ENCODE data around the gene PTMS.

The PTMS gene

GRCh38 chr12:6786416-6787094, 20.4 kb downstream of the PTMS start:
- no peak overlapping the region for H2AK5ac ChIP-seq (ENCODE audit: low read length)
- no peaks in the 10 kb centered on the region for H3K27me3 ChIP-seq (ENCODE audit: insufficient read depth, low read length, poor library complexity)
- no peak overlapping the region for H3K18ac ChIP-seq (ENCODE audit: low read length)
- no peak overlapping the region for H3K9ac ChIP-seq (ENCODE audit: low read length)
- H3K36me3 ChIP-seq (ENCODE audit: control insufficient read depth, insufficient read depth, low read length) = no peaks in the 10 kb centered on the region
- no peak overlapping the region for H4K8ac ChIP-seq (ENCODE audit: low read depth, low read length)
- no peak overlapping the region for H2BK120ac ChIP-seq (ENCODE audit: low read depth, low read length)
- H2BK5ac ChIP-seq (ENCODE audit: low read length) = no peak overlapping the region
- H3K27ac ChIP-seq (ENCODE audit: low read depth, low read length) = no peak overlapping the region
- no peak overlapping the region for H3K23ac ChIP-seq (ENCODE audit: low read length)
- no peak overlapping the region for H3K4ac ChIP-seq (ENCODE audit: low read depth, low read length)
- no peak overlapping the region for H2BK15ac ChIP-seq (replicated peaks; ENCODE audit: low read depth)
- H3K79me1 ChIP-seq (ENCODE audit: low read length) = no peaks in the 10 kb centered on the region
- H3K56ac ChIP-seq (ENCODE audit: low read length) = peak overlapping the region; percentile 37
- H3K4me2 ChIP-seq (ENCODE audit: low read length) = no peak overlapping the region
- H4K5ac ChIP-seq (ENCODE audit: low read length) = no peak overlapping the region
- H3K4me1 ChIP-seq (ENCODE audit: control insufficient read depth, low read depth, low read length) = peaks cover 3% of the 10 kb centered on the region
- no peaks in the 10 kb centered on the region for H3K79me2 ChIP-seq (ENCODE audit: control insufficient read depth, insufficient read depth, low read length)
- DNase-seq = no peak
- WGBS (ENCODE audit: extremely low coverage, insufficient coverage, low lambda C conversion rate) = no CpG with 5 or more reads among the region's 9 CpGs
- no peak overlapping the region for H3K4me3 ChIP-seq (ENCODE audit: low read length)

- peaks cover 3% of the 10 kb centered on the region for H3K4me1 ChIP-seq (ENCODE audit: control insufficient read depth, low read depth, low read length)
- H3K4me2 ChIP-seq (ENCODE audit: low read length) = no peak overlapping the region
- no peak overlapping the region for H3K4ac ChIP-seq (ENCODE audit: low read depth, low read length)
- no peak overlapping the region for H4K8ac ChIP-seq (ENCODE audit: low read depth, low read length)
- H3K23ac ChIP-seq (ENCODE audit: low read length) = no peak overlapping the region
- no peak overlapping the region for H2BK5ac ChIP-seq (ENCODE audit: low read length)
- H3K27ac ChIP-seq (ENCODE audit: low read depth, low read length) = no peak overlapping the region
- no peak overlapping the region for H2BK15ac ChIP-seq (replicated peaks; ENCODE audit: low read depth)
- no peak overlapping the region for H2BK120ac ChIP-seq (ENCODE audit: low read depth, low read length)
- no peaks in the 10 kb centered on the region for H3K36me3 ChIP-seq (ENCODE audit: control insufficient read depth, insufficient read depth, low read length)
- H3K18ac ChIP-seq (ENCODE audit: low read length) = no peak overlapping the region
- H3K79me2 ChIP-seq (ENCODE audit: control insufficient read depth, insufficient read depth, low read length) = no peaks in the 10 kb centered on the region
- no peak overlapping the region for H2AK5ac ChIP-seq (ENCODE audit: low read length)
- H3K27me3 ChIP-seq (ENCODE audit: insufficient read depth, low read length, poor library complexity) = no peaks in the 10 kb centered on the region
- no peak overlapping the region for H3K56ac ChIP-seq (ENCODE audit: low read length)
- H3K79me1 ChIP-seq (ENCODE audit: low read length) = no peaks in the 10 kb centered on the region
- WGBS (ENCODE audit: extremely low coverage, insufficient coverage, low lambda C conversion rate) = no CpG with 5 or more reads among the region's 5 CpGs
- no peak overlapping the region for H3K4me3 ChIP-seq (ENCODE audit: low read length)
- no peak overlapping the region for H4K5ac ChIP-seq (ENCODE audit: low read length)
- no peak overlapping the region for H3K9ac ChIP-seq (ENCODE audit: low read length)
- no peak for DNase-seq
Observed at GRCh38 chr12:6787309-6787708, 21.1 kb downstream of the PTMS start.

GRCh38 chr12:6788972-6789924, 23.1 kb downstream of the PTMS start, which contains the start of gene CD4:
Gene CD4, plus strand, starts transcription at chr12:6789528. Its CDS starts 10,611 bp downstream, at chr12:6800139.
- Histone ChIP-seq H2BK5ac (ENCODE audit: low read length) (no peak within 1 kb of the TSS), H2BK120ac (ENCODE audit: low read depth, low read length) (no peak within 1 kb of the TSS), H3K79me1 (ENCODE audit: low read length) (no peaks in the 10 kb centered on the region), H3K79me2 (ENCODE audit: control insufficient read depth, insufficient read depth, low read length) (no peaks in the 10 kb centered on the region), H3K4me3 (ENCODE audit: low read length) (no peak within 1 kb of the TSS), H3K27me3 (ENCODE audit: insufficient read depth, low read length, poor library complexity) (no peaks in the 10 kb centered on the region), H3K4ac (ENCODE audit: low read depth, low read length) (no peak within 1 kb of the TSS), H2BK15ac (replicated peaks; ENCODE audit: low read depth) (no peak within 1 kb of the TSS), H3K56ac (ENCODE audit: low read length) (peak within 1 kb of the TSS; percentile 50), H3K4me2 (ENCODE audit: low read length) (no peak within 1 kb of the TSS), H2AK5ac (ENCODE audit: low read length) (no peak within 1 kb of the TSS), H4K5ac (ENCODE audit: low read length) (no peak within 1 kb of the TSS), H3K4me1 (ENCODE audit: control insufficient read depth, low read depth, low read length) (peaks cover 3% of the 10 kb centered on the region), H3K18ac (ENCODE audit: low read length) (no peak within 1 kb of the TSS), H3K23ac (ENCODE audit: low read length) (no peak within 1 kb of the TSS), H3K36me3 (ENCODE audit: control insufficient read depth, insufficient read depth, low read length) (no peaks in the 10 kb centered on the region), H3K27ac (ENCODE audit: low read depth, low read length) (no peak within 1 kb of the TSS), H4K8ac (ENCODE audit: low read depth, low read length) (no peak within 1 kb of the TSS), H3K9ac (ENCODE audit: low read length) (peak within 1 kb of the TSS; percentile 25)
- no peak for DNase-seq
- no CpG with 5 or more reads among the region's 18 CpGs for WGBS (ENCODE audit: extremely low coverage, insufficient coverage, low lambda C conversion rate)

GRCh38 chr12:6790496-6791150, 24.5 kb downstream of the PTMS start:
- Histone ChIP-seq H4K5ac (ENCODE audit: low read length) (no peak overlapping the region), H3K56ac (ENCODE audit: low read length) (no peak overlapping the region), H3K27ac (ENCODE audit: low read depth, low read length) (no peak overlapping the region), H3K4me2 (ENCODE audit: low read length) (no peak overlapping the region), H3K4me1 (ENCODE audit: control insufficient read depth, low read depth, low read length) (peaks cover 3% of the 10 kb centered on the region), H3K27me3 (ENCODE audit: insufficient read depth, low read length, poor library complexity) (no peaks in the 10 kb centered on the region), H2BK5ac (ENCODE audit: low read length) (no peak overlapping the region), H2AK5ac (ENCODE audit: low read length) (no peak overlapping the region), H3K9ac (ENCODE audit: low read length) (no peak overlapping the region), H3K18ac (ENCODE audit: low read length) (no peak overlapping the region), H3K23ac (ENCODE audit: low read length) (no peak overlapping the region), H4K8ac (ENCODE audit: low read depth, low read length) (no peak overlapping the region), H3K4ac (ENCODE audit: low read depth, low read length) (no peak overlapping the region), H3K79me2 (ENCODE audit: control insufficient read depth, insufficient read depth, low read length) (no peaks in the 10 kb centered on the region), H2BK15ac (replicated peaks; ENCODE audit: low read depth) (no peak overlapping the region), H3K36me3 (ENCODE audit: control insufficient read depth, insufficient read depth, low read length) (no peaks in the 10 kb centered on the region), H2BK120ac (ENCODE audit: low read depth, low read length) (no peak overlapping the region), H3K79me1 (ENCODE audit: low read length) (no peaks in the 10 kb centered on the region), H3K4me3 (ENCODE audit: low read length) (no peak overlapping the region)
- no peak for DNase-seq
- no CpG with 5 or more reads among the region's 12 CpGs for WGBS (ENCODE audit: extremely low coverage, insufficient coverage, low lambda C conversion rate)

DNA sequence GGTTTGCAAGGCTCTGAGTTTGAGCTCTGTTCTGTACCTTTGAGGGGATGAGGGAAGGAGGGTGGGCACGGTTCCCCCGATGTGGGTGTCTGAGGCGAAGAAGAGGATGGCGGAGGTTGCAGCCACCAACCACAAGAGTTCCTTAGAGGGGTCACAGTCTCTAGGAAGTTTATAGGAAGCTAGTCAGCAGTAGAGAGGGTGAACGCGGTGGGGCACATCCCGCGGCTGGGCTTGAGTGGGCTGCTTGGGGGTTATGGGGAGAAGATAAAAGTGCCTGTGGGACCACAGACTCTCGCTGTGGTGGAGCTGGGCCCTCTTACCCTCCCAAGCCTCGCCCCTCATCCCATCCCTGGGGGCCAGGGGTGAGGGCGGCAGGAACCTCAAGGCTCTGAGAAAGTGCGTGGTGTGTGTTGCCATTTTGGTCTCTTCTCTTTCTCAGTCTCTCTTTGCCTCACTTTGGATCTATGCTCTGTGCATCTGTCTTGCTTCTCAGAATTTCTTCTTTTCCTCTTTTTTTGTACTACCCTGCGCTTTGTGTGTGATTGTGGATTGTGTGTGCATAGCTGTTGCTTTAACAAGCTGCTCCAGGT, 25.9 kb downstream of the PTMS start:
- H3K27ac ChIP-seq (ENCODE audit: low read depth, low read length) = no peak overlapping the region
- no peak overlapping the region for H3K56ac ChIP-seq (ENCODE audit: low read length)
- no peak overlapping the region for H2BK120ac ChIP-seq (ENCODE audit: low read depth, low read length)
- no peak overlapping the region for H2AK5ac ChIP-seq (ENCODE audit: low read length)
- H3K4me3 ChIP-seq (ENCODE audit: low read length) = no peak overlapping the region
- H3K4me1 ChIP-seq (ENCODE audit: control insufficient read depth, low read depth, low read length) = peaks cover 3% of the 10 kb centered on the region
- H3K18ac ChIP-seq (ENCODE audit: low read length) = no peak overlapping the region
- no peak overlapping the region for H4K5ac ChIP-seq (ENCODE audit: low read length)
- no peaks in the 10 kb centered on the region for H3K79me2 ChIP-seq (ENCODE audit: control insufficient read depth, insufficient read depth, low read length)
- H4K8ac ChIP-seq (ENCODE audit: low read depth, low read length) = no peak overlapping the region
- H3K9ac ChIP-seq (ENCODE audit: low read length) = no peak overlapping the region
- no peaks in the 10 kb centered on the region for H3K27me3 ChIP-seq (ENCODE audit: insufficient read depth, low read length, poor library complexity)
- no peak overlapping the region for H2BK5ac ChIP-seq (ENCODE audit: low read length)
- H2BK15ac ChIP-seq (replicated peaks; ENCODE audit: low read depth) = no peak overlapping the region
- no CpG with 5 or more reads among the region's 13 CpGs for whole genome bisulfite sequencing (ENCODE audit: extremely low coverage, insufficient coverage, low lambda C conversion rate)
- no peak overlapping the region for H3K23ac ChIP-seq (ENCODE audit: low read length)
- H3K4ac ChIP-seq (ENCODE audit: low read depth, low read length) = no peak overlapping the region
- DNase-seq = no peak
- no peak overlapping the region for H3K4me2 ChIP-seq (ENCODE audit: low read length)
- H3K79me1 ChIP-seq (ENCODE audit: low read length) = no peaks in the 10 kb centered on the region
- H3K36me3 ChIP-seq (ENCODE audit: control insufficient read depth, insufficient read depth, low read length) = no peaks in the 10 kb centered on the region

Measured in mesendoderm (in vitro differentiated cells).